BJ (cell line): ENCODE data around the gene EBF4. TPM values are rescaled to one million over a fixed set of nuclear protein-coding genes. Genes with fewer than 3 reads are reported as not detected.
"Not testable (repeated sequence)": the region's sequence is repeated elsewhere in the genome, so short reads cannot be mapped to it uniquely, and the experiment has no call there.

Experiments used
- CTCF ChIA-PET: fragments of 350-600 bp; formaldehyde crosslinking; extraction: SDS; loops from one replicate; lab custom pipeline; 2021; ENCODE audit warnings: antibody characterized with exemption, inconsistent platforms; lab: Yijun Ruan, JAX
- POLR2A ChIA-PET: fragments of 300-600 bp; sonication (Branson Sonifier 250); formaldehyde crosslinking; extraction: SDS; loops from one replicate; lab custom pipeline; 2021; ENCODE audit warnings: antibody characterized with exemption; lab: Charles Lee
- DNase-seq: peaks from one replicate; pipeline ENCODE4 v3.0.0-alpha.2; 2011; ENCODE audit warnings: low read depth
- H3K27me3 ChIP-seq: 2 replicates; pipeline ENCODE4 v1.6.0; 2011; ENCODE audit warnings: low read length; ENCODE audit not compliant: control insufficient read depth, insufficient read depth
- H3K36me3 ChIP-seq: 2 replicates; pipeline ENCODE4 v1.5.1; 2011; ENCODE audit warnings: low read length; ENCODE audit not compliant: control insufficient read depth, insufficient read depth
- H3K4me3 ChIP-seq: 2 replicates; pipeline ENCODE4 v1.5.1; 2011; ENCODE audit warnings: low read depth, mild to moderate bottlenecking, control low read depth, low read length
- polyA plus RNA-seq: library from polyadenylated mRNA; depleted of rRNA; stranded (reverse); fragments of >200 nt; gene quantifications from 2 replicates; pipeline ENCODE4 v1.2.3, GENCODE V29; 2011
- TF ChIP-seq, protein P1 (sequence below): IDR thresholded peaks from 2 replicates; pipeline ENCODE4 v1.5.1; 2011; ENCODE audit warnings: low read depth, mild to moderate bottlenecking, control low read depth, inconsistent platforms, low read length, moderate library complexity; ENCODE audit not compliant: insufficient read depth

The EBF4 gene
- polyA plus RNA-seq, 1 experiment = 1.9 TPM

DNA sequence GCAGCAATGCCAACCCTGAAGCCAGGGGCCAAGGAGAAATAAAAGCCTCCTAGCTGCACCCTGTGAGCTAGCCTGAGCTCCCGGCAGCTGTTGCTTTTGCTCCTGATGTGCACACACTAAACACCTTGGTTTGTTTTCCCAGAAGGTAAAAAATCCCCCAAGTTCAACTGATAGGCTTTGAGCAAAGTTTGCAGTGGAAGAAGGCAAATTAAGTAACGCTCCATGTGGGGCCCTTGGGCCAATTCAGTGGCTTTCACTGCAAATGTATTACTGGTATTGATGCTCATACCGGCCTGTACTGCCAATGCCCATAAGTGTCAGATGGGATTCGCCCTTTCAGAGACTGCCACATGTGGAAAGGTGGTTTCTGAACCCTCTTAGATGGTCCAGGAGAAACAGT, 19.1 kb upstream of the EBF4 start:
- CTCF ChIA-PET = interaction anchor here (1.5 kb wide), 1 partner anchor 67 kb away, joined by 3 read pairs; no protein-coding TSS in a partner anchor
- H3K4me3 ChIP-seq = no peak overlapping the region
- peaks cover 5% of the 10 kb centered on the region; the same call in 1 of the 2 replicates for H3K27me3 ChIP-seq
- TF ChIP-seq, protein P1, sequence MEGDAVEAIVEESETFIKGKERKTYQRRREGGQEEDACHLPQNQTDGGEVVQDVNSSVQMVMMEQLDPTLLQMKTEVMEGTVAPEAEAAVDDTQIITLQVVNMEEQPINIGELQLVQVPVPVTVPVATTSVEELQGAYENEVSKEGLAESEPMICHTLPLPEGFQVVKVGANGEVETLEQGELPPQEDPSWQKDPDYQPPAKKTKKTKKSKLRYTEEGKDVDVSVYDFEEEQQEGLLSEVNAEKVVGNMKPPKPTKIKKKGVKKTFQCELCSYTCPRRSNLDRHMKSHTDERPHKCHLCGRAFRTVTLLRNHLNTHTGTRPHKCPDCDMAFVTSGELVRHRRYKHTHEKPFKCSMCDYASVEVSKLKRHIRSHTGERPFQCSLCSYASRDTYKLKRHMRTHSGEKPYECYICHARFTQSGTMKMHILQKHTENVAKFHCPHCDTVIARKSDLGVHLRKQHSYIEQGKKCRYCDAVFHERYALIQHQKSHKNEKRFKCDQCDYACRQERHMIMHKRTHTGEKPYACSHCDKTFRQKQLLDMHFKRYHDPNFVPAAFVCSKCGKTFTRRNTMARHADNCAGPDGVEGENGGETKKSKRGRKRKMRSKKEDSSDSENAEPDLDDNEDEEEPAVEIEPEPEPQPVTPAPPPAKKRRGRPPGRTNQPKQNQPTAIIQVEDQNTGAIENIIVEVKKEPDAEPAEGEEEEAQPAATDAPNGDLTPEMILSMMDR = no peak
- no peak for DNase-seq
- H3K36me3 ChIP-seq = no peaks in the 10 kb centered on the region
- POLR2A ChIA-PET = no interaction called here

DNA sequence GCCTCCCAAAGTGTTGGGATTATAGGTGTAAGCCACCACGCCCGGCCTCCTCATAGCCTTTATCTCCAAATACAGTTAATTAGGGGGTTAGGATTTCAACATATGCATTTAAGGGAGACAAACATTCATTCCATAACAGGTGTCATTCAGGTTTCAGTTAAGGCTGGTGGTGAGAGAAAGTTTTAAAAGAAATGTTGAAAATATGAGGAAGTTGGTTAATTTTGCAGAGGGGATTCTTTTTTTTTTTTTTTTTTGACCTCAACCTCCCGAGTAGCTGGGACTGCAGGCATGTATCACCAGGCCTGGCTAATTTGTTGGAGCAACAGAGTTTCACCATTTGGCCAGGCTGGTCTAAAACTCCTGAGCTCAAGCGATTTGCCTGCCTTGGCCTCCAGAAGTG, 12.5 kb upstream of the EBF4 start:
- TF ChIP-seq, protein P1 = no peak
- DNase-seq = no peak
- H3K36me3 ChIP-seq = no peaks in the 10 kb centered on the region
- POLR2A ChIA-PET = interaction anchor here (0.6 kb wide), 1 partner anchor 42 kb away, joined by 12 read pairs; no protein-coding TSS in a partner anchor
- CTCF ChIA-PET = no interaction called here
- no peak overlapping the region for H3K4me3 ChIP-seq
- peaks cover 8% of the 10 kb centered on the region; the same call in 1 of the 2 replicates for H3K27me3 ChIP-seq

DNA sequence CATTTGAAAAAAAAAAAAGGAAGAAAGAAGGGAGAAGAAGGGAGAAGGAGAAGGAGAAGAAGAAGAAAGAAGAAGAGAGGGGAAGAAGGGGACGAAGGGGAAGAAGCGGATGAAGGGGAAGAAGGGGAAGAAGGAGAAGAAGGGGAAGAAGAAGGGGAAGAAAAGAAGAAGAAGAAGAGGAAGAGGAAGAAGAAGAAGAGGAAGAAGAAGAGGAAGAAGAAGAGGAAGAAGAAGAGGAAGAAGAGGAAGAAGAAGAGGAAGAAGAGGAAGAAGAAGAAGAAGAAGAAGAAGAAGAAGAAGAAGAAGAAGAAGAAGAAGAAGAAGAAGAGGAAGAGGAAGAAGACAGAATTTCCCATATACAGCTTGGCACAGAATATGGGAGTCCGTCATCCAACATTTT, 10.5 kb upstream of the EBF4 start:
- DNase-seq, H3K36me3 ChIP-seq, POLR2A ChIA-PET, H3K4me3 ChIP-seq, H3K27me3 ChIP-seq: not testable (repeated sequence)
- CTCF ChIA-PET = interaction anchor here (0.6 kb wide), 1 partner anchor 15 kb away, joined by 3 read pairs; no protein-coding TSS in a partner anchor

DNA sequence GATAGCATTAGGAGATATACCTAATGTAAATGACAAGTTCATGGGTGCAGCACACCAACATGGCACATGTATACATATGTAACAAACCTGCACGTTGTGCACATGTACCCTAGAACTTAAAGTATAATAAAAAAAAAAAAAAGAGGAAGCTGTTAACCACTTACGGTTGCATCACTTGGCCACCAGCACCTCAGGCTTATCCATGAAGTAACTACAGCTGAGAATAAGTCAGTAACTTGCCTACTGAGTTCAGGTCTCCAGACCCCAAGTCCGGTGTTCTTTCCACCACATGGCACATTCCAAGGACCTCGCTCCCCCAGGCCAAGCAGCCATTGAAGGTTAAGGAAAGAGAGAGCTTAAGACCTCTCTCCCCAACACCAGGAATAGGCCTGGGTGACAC, 7.8 kb upstream of the EBF4 start:
- DNase-seq, H3K36me3 ChIP-seq, H3K4me3 ChIP-seq, POLR2A ChIA-PET, H3K27me3 ChIP-seq: not testable (repeated sequence)
- CTCF ChIA-PET = interaction anchor here (1.0 kb wide), 1 partner anchor 59 kb away, joined by 3 read pairs; no protein-coding TSS in a partner anchor

DNA sequence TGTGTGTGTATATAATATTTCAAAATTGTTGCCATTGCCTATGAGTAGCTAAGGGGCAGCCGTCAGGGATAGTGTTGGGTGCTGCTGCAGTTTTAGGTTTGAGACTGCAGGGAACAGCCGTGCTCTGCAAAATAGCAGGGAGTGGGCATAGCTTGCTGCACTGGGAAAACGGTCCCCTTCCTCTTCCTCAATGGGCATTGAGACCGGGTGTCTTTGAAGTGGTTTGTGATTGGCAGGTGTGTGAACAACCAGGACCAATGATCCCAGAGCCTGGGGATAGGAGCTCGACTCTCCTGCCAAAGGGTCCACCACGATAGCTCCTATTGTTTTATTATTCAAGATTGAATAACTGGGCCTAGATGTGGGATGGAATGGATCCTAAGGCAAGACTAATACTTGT, 5.1 kb upstream of the EBF4 start:
- TF ChIP-seq, protein P1 = no peak
- ChIA-PET POLR2A (no interaction called here), CTCF (interaction anchor here (2.4 to 3.1 kb wide), 2 partner anchors 12 to 65 kb away, joined by 11 read pairs; no protein-coding TSS in a partner anchor)
- peaks cover 18% of the 10 kb centered on the region for H3K27me3 ChIP-seq
- no peaks in the 10 kb centered on the region for H3K36me3 ChIP-seq
- H3K4me3 ChIP-seq = no peak overlapping the region
- DNase-seq = no peak

DNA sequence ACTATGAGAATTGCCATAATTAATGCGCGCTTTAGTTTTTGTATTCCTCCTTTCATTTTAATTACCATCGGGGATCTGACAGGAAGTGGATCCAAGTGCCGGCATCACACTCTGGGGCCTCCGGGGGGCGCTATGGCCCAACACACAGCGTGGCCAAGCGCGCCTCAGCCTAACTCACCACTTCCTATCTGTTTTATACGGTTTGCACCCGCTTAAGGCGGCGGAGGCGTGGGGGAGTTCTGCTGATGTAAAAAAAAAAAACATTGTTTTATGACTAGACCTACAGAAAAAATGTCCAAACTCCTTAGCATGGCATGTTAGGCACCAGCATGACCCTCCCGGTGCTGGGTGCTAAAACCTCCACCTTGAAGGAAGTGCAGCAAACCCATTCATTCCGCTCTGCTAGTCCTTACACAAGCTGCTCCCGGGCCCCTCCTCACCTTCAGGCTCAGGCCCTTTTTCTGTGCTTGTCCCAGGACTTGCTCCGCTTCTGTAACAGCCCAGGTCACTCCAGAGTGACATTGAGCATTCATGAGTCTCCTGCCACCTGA, 4.5 kb upstream of the EBF4 start:
- CTCF ChIA-PET = interaction anchor here (0.6 to 3.1 kb wide), 6 partner anchors 13 to 324 kb away, joined by 3 to 11 read pairs (median 4); no protein-coding TSS in a partner anchor
- TF ChIP-seq, protein P1 = peak; percentile 52

More for the DNA sequence above, 4.5 kb upstream of the EBF4 start:
- DNase-seq = no peak
- H3K27me3 ChIP-seq = peaks cover 18% of the 10 kb centered on the region
- POLR2A ChIA-PET = no interaction called here
- H3K36me3 ChIP-seq = no peaks in the 10 kb centered on the region
- no peak overlapping the region for H3K4me3 ChIP-seq
